Vagina (tissue), 2 donors: ENCODE results near the gene PDE11A. TPM values are rescaled to one million over a fixed set of nuclear protein-coding genes. Genes with fewer than 3 reads are reported as not detected.

Source experiments
- DNase-seq, 2 donors: peaks; one replicate each; pipeline ENCODE4 v3.0.0-alpha.2; 2017; ENCODE audit errors: extremely low spot score in 2 of 2
- H3K27ac ChIP-seq: fragments of 200-600 bp; sonication (generic); one replicate; pipeline ENCODE4 v1.5.1; 2019
- H3K27me3 ChIP-seq: fragments of 200-600 bp; sonication (generic); one replicate; pipeline ENCODE4 v1.5.1; 2019
- H3K36me3 ChIP-seq, 2 donors: fragments of 200-600 bp; sonication (generic); one replicate each; pipeline ENCODE4 v1.5.1; 2017 to 2019
- H3K4me1 ChIP-seq: fragments of 200-600 bp; sonication (generic); one replicate; pipeline ENCODE4 v1.5.1; 2019
- H3K4me3 ChIP-seq, 2 donors: fragments of 200-600 bp; sonication (generic); 1 replicate in 1 of 2; 2 replicates in 1 of 2; pipeline ENCODE4 v1.5.1; 2016 to 2019
- H3K9me3 ChIP-seq: fragments of 200-600 bp; sonication (generic); one replicate; pipeline ENCODE4 v1.5.1; 2019
- POLR2A ChIP-seq, 2 donors: fragments of 450-650 bp; IDR thresholded peaks; one replicate each; pipeline ENCODE4 v1.6.1; 2017; ENCODE audit warnings: antibody characterized with exemption in 2 of 2, mild to moderate bottlenecking in 2 of 2, moderate library complexity in 2 of 2
- POLR2AphosphoS5 ChIP-seq, 2 donors: sonication (generic); formaldehyde crosslinking; IDR thresholded peaks; one replicate each; pipeline ENCODE4 v1.9.0; 2017; ENCODE audit warnings: antibody characterized with exemption in 2 of 2, mild to moderate bottlenecking in 2 of 2, low read depth in 1 of 2; ENCODE audit not compliant: insufficient read depth in 1 of 2
- intact Hi-C: fragments of 100-400 bp; cut with DNase I; formaldehyde crosslinking; loops from one replicate; pipeline ENCODE4 v1.15.1; 2023
- total RNA-seq: library from RNA; depleted of rRNA; stranded (reverse); fragments of >200 nt; gene quantifications from one replicate; pipeline ENCODE4 v1.2.3, GENCODE V29; 2016
- TF ChIP-seq, protein P1 (sequence below), 3 experiments: fragments of 450-650 bp in 2 of 3; fragments of 200-600 bp in 1 of 3; sonication (generic) in 1 of 3; IDR thresholded peaks; one replicate each; pipeline ENCODE4 v1.5.1; 2017 to 2019; ENCODE audit warnings: antibody characterized with exemption in 3 of 3, mild to moderate bottlenecking in 2 of 3, moderate library complexity in 2 of 3

PDE11A gene
- total RNA-seq, 1 donor from 2014 or later = 0.25 TPM

DNA sequence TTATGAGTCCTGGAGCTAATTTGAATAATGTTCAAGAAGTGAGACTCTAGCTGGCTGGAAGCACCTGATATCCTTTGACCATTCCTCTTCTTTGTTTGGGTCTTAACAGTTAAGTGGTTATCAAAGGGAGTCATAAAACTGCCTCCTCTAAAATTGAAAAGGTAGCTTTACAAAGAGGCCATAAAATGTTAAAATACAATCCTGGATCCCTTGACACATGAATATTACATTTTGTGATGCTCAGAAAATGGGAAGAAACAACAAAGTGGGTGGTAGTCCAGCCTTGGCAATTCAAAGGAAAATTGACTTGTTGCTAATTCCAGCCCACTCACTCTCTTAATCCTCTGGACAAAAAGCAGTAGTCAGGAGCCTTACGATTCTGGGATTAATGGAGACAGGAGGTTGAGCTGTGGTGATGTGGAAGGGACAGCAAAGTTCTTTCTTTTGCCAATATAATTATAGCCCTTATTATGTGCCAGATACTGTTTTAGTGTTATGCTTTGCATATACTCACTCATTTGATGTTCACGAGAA lies 339.2 kb downstream of the PDE11A start:
- H3K36me3 ChIP-seq = no peaks in the 10 kb centered on the region
- DNase-seq = no peak
- intact Hi-C loops = no loop called here
- H3K4me1 ChIP-seq = no peaks in the 10 kb centered on the region
- no peak overlapping the region for H3K4me3 ChIP-seq
- no peaks in the 10 kb centered on the region for H3K27me3 ChIP-seq
- TF ChIP-seq POLR2AphosphoS5 (IDR thresholded peaks at IDR 0.05; ENCODE audit: insufficient read depth in 1 of 2, low read depth in 1 of 2) = no peak
- no peak for TF ChIP-seq POLR2A (IDR thresholded peaks at IDR 0.05)
- no peaks in the 10 kb centered on the region for H3K9me3 ChIP-seq
- no peak overlapping the region for H3K27ac ChIP-seq

DNA sequence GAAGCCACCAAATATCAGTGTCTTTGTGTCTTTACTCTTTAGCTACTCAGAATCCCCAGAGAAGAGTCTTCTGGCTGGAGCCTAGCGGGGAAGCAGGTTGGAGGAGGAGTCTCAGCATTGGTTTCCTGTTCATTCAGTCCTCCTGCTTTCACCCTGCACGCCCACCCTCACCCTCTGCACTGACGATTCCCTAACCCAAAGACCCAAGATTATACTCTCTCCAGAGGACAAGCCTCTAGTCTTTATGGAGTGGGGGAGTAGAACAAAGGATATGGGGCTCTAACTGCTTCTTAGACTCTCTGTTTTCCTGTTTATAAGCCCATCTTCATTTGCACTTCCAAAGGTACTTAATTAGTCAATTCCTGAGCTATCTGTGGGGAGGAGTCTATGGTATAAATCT lies 341.2 kb downstream of the PDE11A start:
- Histone ChIP-seq H3K27ac (no peak overlapping the region), H3K27me3 (no peaks in the 10 kb centered on the region), H3K36me3 (no peaks in the 10 kb centered on the region), H3K4me3 (no peak overlapping the region), H3K4me1 (no peaks in the 10 kb centered on the region), H3K9me3 (no peaks in the 10 kb centered on the region)
- no peak for DNase-seq
- TF ChIP-seq POLR2AphosphoS5 (IDR thresholded peaks at IDR 0.05; ENCODE audit: insufficient read depth in 1 of 2, low read depth in 1 of 2) = no peak
- no peak for TF ChIP-seq POLR2A (IDR thresholded peaks at IDR 0.05)
- TF ChIP-seq, protein P1, sequence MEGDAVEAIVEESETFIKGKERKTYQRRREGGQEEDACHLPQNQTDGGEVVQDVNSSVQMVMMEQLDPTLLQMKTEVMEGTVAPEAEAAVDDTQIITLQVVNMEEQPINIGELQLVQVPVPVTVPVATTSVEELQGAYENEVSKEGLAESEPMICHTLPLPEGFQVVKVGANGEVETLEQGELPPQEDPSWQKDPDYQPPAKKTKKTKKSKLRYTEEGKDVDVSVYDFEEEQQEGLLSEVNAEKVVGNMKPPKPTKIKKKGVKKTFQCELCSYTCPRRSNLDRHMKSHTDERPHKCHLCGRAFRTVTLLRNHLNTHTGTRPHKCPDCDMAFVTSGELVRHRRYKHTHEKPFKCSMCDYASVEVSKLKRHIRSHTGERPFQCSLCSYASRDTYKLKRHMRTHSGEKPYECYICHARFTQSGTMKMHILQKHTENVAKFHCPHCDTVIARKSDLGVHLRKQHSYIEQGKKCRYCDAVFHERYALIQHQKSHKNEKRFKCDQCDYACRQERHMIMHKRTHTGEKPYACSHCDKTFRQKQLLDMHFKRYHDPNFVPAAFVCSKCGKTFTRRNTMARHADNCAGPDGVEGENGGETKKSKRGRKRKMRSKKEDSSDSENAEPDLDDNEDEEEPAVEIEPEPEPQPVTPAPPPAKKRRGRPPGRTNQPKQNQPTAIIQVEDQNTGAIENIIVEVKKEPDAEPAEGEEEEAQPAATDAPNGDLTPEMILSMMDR (IDR thresholded peaks at IDR 0.05) = no peak
- intact Hi-C loops = no loop called here

DNA sequence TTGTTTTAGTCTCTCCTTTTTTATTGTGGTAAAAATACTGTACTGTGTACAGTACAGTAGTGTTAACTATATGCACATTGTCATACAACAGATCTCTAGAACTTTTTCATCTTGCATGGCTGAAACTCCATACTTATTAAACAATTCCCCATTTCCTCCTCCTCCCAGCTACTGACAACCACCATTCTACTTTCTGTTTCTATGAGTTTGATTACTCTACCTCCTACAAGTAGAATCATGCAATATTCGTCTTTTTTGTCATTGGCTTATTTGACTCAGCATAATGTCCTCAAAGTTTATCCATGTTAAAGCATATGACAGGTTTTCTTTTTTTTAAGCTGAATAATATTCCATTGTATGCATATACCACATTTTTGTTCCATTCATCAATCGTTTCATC lies 341.8 kb downstream of the PDE11A start:
- no peaks in the 10 kb centered on the region for H3K36me3 ChIP-seq
- H3K27me3 ChIP-seq = no peaks in the 10 kb centered on the region
- DNase-seq = no peak
- H3K4me3 ChIP-seq = no peak overlapping the region
- H3K9me3 ChIP-seq = no peaks in the 10 kb centered on the region
- intact Hi-C loops = no loop called here
- no peak overlapping the region for H3K27ac ChIP-seq
- TF ChIP-seq POLR2AphosphoS5 (IDR thresholded peaks at IDR 0.05; ENCODE audit: insufficient read depth in 1 of 2, low read depth in 1 of 2) = no peak
- TF ChIP-seq POLR2A (IDR thresholded peaks at IDR 0.05) = no peak
- TF ChIP-seq, protein P1 (IDR thresholded peaks at IDR 0.05) = no peak
- no peaks in the 10 kb centered on the region for H3K4me1 ChIP-seq

DNA sequence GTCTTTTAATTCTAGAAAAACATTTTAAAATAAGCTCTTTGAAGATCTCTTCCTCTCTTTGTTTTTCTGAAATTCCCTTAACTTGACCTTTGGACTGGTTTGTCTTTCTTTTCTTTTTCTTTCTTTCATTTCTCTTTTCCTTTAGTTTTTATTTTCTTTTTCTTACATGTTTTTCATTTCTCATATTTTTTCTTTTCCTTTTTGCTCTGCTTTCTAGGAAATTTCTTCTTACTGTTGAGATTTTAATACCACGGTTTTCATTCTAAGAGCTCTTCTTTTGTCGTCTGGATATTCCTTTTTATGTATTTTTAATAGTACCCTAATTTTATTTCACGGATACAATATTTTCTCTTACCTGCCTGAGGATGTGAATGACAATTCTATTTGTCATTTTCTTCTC lies 342.2 kb downstream of the PDE11A start:
- TF ChIP-seq POLR2A (IDR thresholded peaks at IDR 0.05) = no peak
- TF ChIP-seq, protein P1 (IDR thresholded peaks at IDR 0.05) = no peak
- TF ChIP-seq POLR2AphosphoS5 (IDR thresholded peaks at IDR 0.05; ENCODE audit: insufficient read depth in 1 of 2, low read depth in 1 of 2) = no peak
- Histone ChIP-seq H3K9me3 (no peaks in the 10 kb centered on the region), H3K36me3 (no peaks in the 10 kb centered on the region), H3K27me3 (no peaks in the 10 kb centered on the region), H3K4me3 (no peak overlapping the region), H3K27ac (no peak overlapping the region), H3K4me1 (no peaks in the 10 kb centered on the region)
- intact Hi-C loops = no loop called here
- DNase-seq = no peak

DNA sequence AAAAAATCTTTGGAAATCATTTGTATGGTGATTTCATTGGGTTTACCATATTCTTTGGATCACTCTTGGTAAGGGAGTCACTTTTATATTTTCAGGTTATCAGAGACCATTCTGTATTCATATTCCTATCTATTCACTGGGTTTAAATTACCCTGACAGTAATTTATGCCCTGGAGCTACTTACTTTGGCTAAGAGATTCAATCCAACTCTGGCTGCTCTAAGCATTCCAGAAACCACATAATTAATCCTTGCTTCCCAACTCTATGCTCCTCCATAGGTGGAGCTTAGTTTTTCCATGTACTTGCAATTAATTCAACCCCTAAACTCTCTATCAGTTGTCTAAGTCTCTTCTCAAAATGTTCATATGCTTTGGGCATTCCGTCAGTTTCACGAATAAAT lies 343.7 kb downstream of the PDE11A start:
- no peaks in the 10 kb centered on the region for H3K4me1 ChIP-seq
- H3K4me3 ChIP-seq = no peak overlapping the region
- intact Hi-C loops = loop anchor here (10.0 kb wide), 1 partner anchor 394 kb away; no protein-coding TSS in a partner anchor
- TF ChIP-seq, protein P1 (IDR thresholded peaks at IDR 0.05) = no peak
- no peak for TF ChIP-seq POLR2AphosphoS5 (IDR thresholded peaks at IDR 0.05; ENCODE audit: insufficient read depth in 1 of 2, low read depth in 1 of 2)
- no peak for TF ChIP-seq POLR2A (IDR thresholded peaks at IDR 0.05)
- H3K27me3 ChIP-seq = no peaks in the 10 kb centered on the region
- no peak overlapping the region for H3K27ac ChIP-seq
- no peaks in the 10 kb centered on the region for H3K9me3 ChIP-seq
- no peak for DNase-seq
- no peaks in the 10 kb centered on the region for H3K36me3 ChIP-seq
